Ascending aorta (tissue), 2 donors: ENCODE results near the gene PEDS1. TPM values are rescaled to one million over a fixed set of nuclear protein-coding genes. Genes with fewer than 3 reads are reported as not detected.

ENCODE experiments used
- DNase-seq, 2 donors: peaks; one replicate each; pipeline ENCODE4 v3.0.0-alpha.2; 2019; ENCODE audit warnings: low spot score in 2 of 2
- H3K27ac ChIP-seq, 2 donors: fragments of 200-600 bp; sonication (generic); one replicate each; pipeline ENCODE4 v1.5.1; 2016 to 2017; ENCODE audit warnings: mild to moderate bottlenecking in 1 of 2
- H3K27me3 ChIP-seq: fragments of 200-600 bp; sonication (generic); one replicate; pipeline ENCODE4 v1.5.1; 2017
- H3K36me3 ChIP-seq, 2 donors: fragments of 200-600 bp; sonication (generic); one replicate each; pipeline ENCODE4 v1.5.1; 2016
- H3K4me1 ChIP-seq, 2 donors: fragments of 200-600 bp; sonication (generic); one replicate each; pipeline ENCODE4 v1.5.1; 2016 to 2017; ENCODE audit warnings: mild to moderate bottlenecking in 1 of 2
- H3K4me3 ChIP-seq, 2 donors: fragments of 200-600 bp; sonication (generic); one replicate each; pipeline ENCODE4 v1.5.1; 2016 to 2017; ENCODE audit warnings: mild to moderate bottlenecking in 1 of 2
- H3K9me3 ChIP-seq, 2 donors: fragments of 200-600 bp; sonication (generic); one replicate each; pipeline ENCODE4 v1.5.1; 2016
- CTCF ChIP-seq, 3 experiments: fragments of 200-600 bp in 2 of 3; fragments of 450-650 bp in 1 of 3; sonication (generic) in 2 of 3; IDR thresholded peaks; one replicate each; pipeline ENCODE4 v1.5.1; 2016 to 2019; ENCODE audit warnings: antibody characterized with exemption in 3 of 3, mild to moderate bottlenecking in 1 of 3, moderate library complexity in 1 of 3
- intact Hi-C: fragments of 100-400 bp; cut with DNase I; formaldehyde crosslinking; loops from one replicate; pipeline ENCODE4 v1.15.1; 2023
- total RNA-seq: library from RNA; depleted of rRNA; stranded (reverse); fragments of >200 nt; gene quantifications from one replicate; pipeline ENCODE4 v1.1.0, GENCODE V29; 2016

PEDS1 gene
- total RNA-seq, 1 donor from 2014 or later = 23.9 TPM

GRCh38 chr20:50115591-50116367 lies 37.7 kb downstream of the PEDS1 start:
- DNase-seq = peak; percentile 89 to 98
- H3K9me3 ChIP-seq = no peaks in the 10 kb centered on the region
- TF ChIP-seq CTCF (IDR thresholded peaks at IDR 0.05) = no peak
- H3K4me3 ChIP-seq = peak overlapping the region; percentile 54 to 66
- intact Hi-C loops = loop anchor here (2.0 to 5.0 kb wide), 2 partner anchors 37 to 347 kb away; partner anchors contain the start of gene PEDS1
- no peaks in the 10 kb centered on the region for H3K36me3 ChIP-seq
- H3K27ac ChIP-seq = peak overlapping the region; percentile 70 to 71
- H3K4me1 ChIP-seq = peaks cover 5 to 31% of the 10 kb centered on the region in 2 donors
- H3K27me3 ChIP-seq = no peaks in the 10 kb centered on the region

- Histone ChIP-seq H3K9me3 (no peaks in the 10 kb centered on the region), H3K27me3 (no peaks in the 10 kb centered on the region), H3K27ac (peak overlapping the region in 1 of 2 donors; percentile 71), H3K4me3 (peak overlapping the region; percentile 54 to 66), H3K36me3 (no peaks in the 10 kb centered on the region), H3K4me1 (peaks cover 5 to 36% of the 10 kb centered on the region in 2 donors)
- DNase-seq = peak in 1 of 2 donors; percentile 63
- TF ChIP-seq CTCF (IDR thresholded peaks at IDR 0.05) = no peak
- intact Hi-C loops = loop anchor here (5.0 kb wide), 1 partner anchor 347 kb away; no protein-coding TSS in a partner anchor
Observed at GRCh38 chr20:50115041-50115512, 38.4 kb downstream of the PEDS1 start.

- H3K36me3 ChIP-seq = no peaks in the 10 kb centered on the region
- no peaks in the 10 kb centered on the region for H3K27me3 ChIP-seq
- H3K4me3 ChIP-seq = peak overlapping the region; percentile 92 to 97
- intact Hi-C loops = no loop called here
- H3K9me3 ChIP-seq = no peaks in the 10 kb centered on the region
- H3K4me1 ChIP-seq = peaks cover 5 to 48% of the 10 kb centered on the region in 2 donors
- no peak for TF ChIP-seq CTCF (IDR thresholded peaks at IDR 0.05)
- H3K27ac ChIP-seq = peak overlapping the region; percentile 94 to 97
- peak in 1 of 2 donors; percentile 21 for DNase-seq
Observed at GRCh38 chr20:50113420-50114224, 39.9 kb downstream of the PEDS1 start.

- TF ChIP-seq CTCF (IDR thresholded peaks at IDR 0.05) = peak in 2 of 3 experiments; percentile 35 to 53
- Histone ChIP-seq H3K27me3 (no peaks in the 10 kb centered on the region), H3K9me3 (no peaks in the 10 kb centered on the region), H3K36me3 (no peaks in the 10 kb centered on the region), H3K4me1 (peaks cover 5 to 55% of the 10 kb centered on the region in 2 donors), H3K4me3 (peak within 1 kb of the TSS; percentile 92 to 97), H3K27ac (peak within 1 kb of the TSS; percentile 94 to 97)
- intact Hi-C loops = no loop called here
- DNase-seq = peak; percentile 77 to 94
Observed at GRCh38 chr20:50112512-50113419, 40.8 kb downstream of the PEDS1 start, which contains the start of gene UBE2V1. Gene UBE2V1 (minus strand): TSS chr20:50113150. CDS start chr20:50113128, 22 bp downstream.
